IPS DF 4.7 (cell line): ENCODE measurements around the gene BTN3A1.
"Not testable (repeated sequence)": the region's sequence is repeated elsewhere in the genome, so short reads cannot be mapped to it uniquely, and the experiment has no call there.

Experiments
- DNase-seq: peaks from one replicate; pipeline ENCODE4 v3.0.0-alpha.2; 2013; ENCODE audit warnings: low spot score; ENCODE audit errors: extremely low read depth

Gene BTN3A1

DNA sequence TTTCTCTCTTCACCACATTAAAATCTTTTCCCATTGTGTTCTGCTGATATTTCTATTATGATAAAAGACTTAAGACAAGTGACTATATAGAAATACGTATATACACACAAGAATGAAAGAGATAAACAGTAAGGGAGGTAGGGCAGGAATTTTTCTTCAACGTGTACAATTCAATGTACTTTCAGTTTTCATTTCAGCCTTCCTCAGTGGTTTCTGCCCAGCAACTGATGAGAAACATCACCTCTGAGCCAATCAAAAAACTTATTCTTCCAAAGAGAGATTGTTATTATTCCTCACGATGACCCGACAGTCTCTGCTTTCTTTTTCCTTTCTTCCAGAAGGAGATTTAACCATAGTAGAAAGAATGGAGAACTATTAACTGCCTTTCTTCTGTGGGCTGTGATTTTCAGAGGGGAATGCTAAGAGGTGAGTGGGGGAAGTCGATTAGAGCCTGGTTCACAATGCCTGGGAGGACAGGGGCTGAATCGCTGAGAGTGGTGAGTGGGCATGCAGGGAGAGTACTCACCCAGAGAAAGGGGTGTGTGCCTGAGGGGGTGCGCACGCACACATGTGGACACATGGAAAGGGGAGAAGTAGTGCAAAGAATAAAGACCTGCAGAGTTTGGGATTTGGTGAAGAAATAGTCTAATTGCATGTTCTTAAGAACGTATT, at the start of gene BTN3A1:
BTN3A1 (plus strand) TSS at position 289 of the 672 bp plus-strand sequence. CDS start 3,289 bp downstream, outside the sequence.
- DNase-seq = no peak

DNA sequence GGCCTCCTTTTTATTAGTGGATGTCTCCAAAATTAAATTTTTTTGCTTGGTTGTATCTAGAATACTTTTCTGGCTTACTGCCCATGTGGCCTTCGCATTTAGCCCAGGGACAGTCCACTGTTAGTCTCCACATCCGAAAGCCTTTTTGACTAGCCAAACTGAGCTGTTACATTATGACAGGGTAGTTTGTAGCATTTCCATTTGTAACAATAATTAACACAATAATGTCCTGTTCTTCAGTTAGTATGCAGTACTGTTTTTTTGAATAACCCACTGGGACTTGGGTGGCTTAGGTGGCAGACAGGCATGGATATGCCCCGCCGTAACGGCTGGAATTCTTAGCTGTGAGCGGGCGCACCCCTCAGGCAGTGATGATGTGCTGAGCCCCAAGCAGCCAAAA, 49.8 kb upstream of the BTN3A1 start:
- DNase-seq = no peak

DNA sequence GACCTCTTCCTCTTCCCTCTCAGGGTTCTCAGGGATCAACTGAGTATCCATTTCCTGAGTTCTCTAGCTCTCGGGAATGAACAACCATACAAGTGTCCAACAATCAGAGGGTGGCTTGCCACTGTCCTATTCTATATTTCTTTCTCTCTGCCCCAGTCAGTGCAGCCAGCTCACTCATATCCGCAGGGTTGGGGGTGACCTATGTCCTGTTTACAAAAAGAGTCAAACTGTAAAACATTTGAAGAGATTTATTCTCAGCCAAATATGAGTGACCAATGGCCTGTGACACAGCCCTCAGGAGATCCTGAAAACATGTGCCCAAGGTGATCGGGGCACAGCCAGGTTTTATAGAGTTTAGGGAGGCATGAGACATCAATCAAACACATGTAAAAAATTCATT, 47.9 kb upstream of the BTN3A1 start:
- no peak for DNase-seq

DNA sequence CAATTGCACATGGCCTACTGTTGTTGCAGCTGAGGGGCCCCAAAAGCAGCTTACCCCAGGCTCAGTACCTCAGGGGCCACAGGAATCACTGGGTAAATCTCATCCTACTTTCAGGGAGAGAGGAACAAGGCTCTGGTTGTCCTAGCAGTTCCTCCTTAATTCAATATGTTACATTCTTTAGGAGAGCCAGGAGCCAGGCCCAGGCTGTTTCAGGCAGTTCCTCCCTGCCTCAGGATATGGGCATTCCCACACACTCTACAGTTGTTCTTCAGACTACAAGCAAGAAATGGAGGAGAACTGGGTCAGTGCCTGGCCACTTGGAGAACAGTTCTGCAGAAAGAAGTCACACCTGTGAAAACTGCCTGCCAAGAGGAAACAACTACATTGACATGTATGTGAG, 46.7 kb upstream of the BTN3A1 start:
- no peak for DNase-seq

DNA sequence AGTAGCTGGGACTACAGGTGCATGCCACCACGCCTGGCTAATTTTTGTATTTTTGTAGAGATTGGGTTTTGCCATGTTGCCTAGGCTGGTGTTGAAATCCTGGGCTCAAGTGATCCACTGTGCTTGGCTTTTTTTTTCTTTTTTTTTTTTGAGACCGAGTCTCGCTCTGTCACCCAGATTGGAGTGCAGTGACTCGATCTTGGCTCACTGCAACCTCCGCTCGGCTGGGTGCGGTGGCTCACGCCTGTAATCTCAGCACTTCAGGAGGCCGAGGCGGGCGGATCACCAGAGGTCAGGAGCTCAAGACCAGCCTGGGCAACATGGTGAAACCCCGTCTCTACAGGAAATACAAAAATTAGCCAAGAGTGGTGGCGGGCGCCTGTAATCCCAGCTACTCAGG, 44.5 kb upstream of the BTN3A1 start:
- not testable (repeated sequence) for DNase-seq

DNA sequence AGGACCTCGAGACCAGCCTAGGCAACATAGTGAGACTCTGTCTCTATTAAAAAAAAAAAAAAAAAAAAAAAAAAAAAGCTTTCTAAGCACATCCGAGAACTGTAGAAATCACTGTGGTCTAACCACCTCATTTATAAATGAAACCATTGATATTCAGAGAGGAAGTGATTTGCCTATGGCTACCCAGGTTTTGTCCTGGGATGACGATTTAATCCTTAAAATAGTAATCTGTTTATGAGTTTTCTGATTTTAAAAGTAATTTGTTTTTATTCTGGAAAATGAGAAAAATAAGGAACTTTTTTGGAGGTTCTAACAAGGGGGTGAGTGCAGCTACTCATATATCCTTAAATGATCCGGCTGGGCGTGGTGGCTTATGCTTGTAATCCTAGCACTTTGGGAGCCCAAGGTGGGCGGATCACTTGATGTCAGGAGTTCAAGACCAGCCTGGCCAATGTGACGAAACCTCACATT, 43.5 kb upstream of the BTN3A1 start:
- DNase-seq = no peak

DNA sequence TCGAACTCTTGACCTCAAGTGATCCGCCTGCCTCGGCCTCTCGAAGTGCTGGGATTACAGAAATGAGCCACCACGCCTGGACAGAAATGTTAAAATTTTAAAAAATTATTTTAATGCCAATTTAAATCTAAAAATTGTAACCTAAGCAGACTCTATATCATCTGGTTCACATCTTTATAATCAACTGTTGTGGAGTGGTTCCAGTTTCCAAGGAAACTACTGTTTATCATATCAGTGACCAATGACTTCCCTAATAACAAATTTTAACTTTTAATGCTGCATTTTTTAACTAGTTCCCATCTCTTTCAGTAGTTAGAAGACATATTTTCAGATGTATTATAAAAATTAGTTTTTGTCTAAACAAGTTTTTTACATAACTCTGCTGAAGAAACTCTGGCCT, 42.3 kb upstream of the BTN3A1 start:
- no peak for DNase-seq

DNA sequence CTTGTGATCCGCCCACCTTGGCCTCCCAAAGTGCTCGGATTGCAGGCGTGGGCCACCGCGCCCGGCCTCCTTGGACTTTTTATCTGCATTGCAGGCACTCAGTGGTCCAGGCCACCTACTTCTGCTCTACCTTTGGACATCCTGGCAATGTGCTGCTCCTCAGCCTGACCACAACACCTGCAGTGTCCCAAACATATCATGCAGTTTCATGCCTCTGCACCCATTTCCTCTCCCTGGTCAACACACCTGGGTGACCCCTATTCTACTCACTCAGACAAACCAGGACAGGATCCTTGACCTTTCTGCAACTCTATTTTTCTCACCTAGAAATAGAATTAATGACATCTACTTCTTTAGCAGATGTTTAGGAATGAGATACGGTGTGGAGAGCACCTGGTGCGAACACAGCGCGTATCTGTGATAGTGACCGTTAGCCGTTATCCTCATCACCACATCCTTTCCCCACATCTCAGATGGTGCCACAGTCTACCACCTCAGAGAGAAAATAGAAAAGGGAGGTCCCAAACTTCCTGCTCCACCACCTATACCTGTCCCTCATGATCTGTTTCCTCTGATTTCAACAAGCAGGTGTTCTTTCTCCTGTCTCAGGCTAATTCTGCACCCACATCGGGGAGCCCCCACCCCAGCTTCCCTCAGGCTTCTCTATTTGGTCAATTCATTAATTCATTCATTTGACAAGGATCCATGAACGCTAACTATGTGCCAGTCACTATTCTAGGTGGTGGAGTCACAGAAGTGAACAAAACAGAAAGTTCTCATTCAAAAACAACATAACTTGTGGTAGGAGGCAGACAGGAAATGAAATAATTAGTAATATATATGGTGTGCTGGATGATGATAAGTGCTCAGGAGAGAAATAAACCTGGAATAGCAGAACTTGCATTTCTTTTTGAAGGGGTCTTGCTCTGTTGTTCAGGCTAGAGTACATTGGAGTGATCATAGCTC, 41.3 kb upstream of the BTN3A1 start:
- no peak for DNase-seq

DNA sequence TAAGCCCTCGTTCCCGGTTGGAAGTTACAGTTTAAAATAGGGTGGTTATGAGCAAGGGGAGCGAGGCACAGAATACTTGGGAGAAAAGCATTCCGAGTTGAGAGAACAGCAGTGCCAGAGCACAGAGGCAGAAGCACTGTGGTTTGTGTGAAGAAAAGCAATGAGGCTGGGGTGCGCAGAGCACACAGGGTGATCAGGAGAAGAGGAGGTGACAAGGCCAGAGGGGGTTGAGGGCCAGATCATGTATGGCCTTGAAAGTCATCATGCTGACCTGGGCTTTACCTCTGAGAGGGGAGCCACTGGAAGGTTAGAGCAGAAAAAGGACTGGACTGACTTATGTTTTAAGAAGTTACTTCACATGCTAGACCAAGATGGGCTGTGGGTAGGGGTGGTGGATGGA, 40.5 kb upstream of the BTN3A1 start:
- DNase-seq = no peak

DNA sequence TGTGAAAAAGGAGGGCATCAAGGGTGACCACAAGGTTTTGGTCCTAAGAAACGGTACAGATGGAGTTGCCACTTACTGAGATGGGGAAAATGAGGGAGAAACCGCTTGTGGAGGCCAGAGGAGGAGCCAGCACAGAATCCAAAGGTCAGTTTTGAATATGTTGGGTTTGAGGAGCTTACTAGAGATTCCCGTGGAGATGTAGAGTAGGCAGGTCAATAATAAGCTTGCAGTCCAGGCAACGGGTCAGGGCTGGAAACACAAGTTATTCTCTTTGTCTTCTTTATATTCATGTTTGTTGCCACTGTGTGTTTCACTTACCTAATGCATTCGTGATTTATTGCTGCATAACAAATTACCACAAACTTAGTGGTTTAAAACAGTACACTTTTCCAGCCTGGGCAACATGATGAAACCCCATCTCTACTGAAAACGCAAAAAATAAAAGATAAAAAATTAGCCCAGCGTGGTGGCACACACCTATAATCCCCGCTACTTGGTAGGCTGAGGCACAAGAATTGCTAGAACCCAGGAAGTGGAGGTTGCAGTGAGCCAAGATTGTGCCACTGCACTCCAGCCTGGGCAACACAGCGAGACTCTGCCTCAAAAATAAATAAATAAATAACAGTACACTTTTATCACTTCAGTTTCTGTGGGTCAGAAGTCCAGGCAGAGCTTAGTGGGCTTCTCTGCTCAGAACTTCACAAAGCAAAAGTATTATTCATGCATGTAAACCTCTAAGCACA, 39.8 kb upstream of the BTN3A1 start:
- DNase-seq = no peak

DNA sequence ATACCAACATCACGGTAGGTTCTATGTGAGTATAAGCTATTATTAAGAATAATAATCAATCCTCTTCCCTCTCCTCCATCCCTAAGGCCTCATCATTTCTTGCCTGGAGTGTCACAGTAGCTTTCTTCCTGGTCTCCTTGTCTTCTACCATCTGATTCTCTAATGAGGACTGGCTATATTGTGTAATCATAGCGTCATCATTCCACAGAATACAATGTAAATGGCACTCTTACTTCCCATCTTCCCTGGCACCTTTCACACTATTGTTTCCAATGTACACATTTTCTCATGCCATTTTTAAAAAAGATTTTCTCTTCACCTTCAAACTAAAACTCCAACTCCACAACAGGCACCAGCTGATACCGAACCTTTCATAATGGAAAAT, 39.2 kb upstream of the BTN3A1 start:
- no peak for DNase-seq

DNA sequence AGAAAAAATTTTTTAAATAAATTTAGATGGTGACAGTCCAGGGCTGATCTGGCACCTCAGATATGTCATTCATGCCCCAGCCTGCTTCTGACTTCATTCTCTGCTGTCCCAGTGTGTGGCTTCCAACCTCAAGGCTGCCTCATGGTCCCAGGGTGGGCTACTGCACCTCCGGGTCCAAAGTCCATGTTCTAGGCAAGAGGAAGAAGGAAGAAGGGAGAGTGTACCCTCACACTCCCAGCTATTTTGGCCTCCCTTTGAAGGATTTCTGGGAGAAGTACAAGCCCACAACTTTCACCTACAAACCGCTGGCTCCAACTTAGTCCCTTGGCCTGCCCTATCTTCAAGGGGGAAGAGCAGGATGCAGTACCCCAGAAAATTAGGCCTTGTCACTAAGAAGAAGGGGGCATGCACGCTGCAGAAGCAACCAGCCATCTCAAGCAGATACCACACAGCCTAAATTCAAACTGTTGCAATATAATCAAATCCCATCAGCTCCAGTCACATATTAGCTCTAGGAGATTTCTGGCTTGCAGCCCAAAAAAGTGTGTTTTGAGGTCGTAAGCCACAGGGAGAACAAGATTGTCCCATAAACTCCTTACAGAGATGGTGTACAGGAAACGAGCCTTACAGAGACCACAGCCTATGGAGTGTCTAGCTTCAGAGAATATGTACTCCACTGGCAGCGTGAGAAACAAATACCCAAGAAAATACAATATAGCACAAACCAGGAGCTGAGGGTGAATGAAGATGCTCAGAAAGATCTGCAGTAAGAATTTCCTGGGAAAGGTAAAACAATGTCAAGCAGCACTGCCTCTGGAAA, 38.0 kb upstream of the BTN3A1 start:
- no peak for DNase-seq

DNA sequence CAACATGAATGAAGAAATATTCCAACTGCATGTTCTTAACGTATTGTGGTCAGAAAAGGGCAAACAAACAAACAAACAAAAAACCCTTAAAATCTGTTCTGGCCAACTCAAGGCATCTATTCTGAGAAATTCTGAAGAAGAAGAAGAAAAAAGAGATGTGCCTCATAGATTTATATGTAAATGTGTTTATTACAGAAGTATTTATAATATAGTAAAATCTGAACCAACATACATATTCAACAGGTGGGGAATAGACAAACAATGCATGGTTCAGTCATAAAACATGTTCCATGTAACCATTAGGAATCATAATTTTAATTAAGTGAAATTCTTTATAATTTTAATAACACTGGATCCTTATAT, 36.5 kb upstream of the BTN3A1 start:
- no peak for DNase-seq

DNA sequence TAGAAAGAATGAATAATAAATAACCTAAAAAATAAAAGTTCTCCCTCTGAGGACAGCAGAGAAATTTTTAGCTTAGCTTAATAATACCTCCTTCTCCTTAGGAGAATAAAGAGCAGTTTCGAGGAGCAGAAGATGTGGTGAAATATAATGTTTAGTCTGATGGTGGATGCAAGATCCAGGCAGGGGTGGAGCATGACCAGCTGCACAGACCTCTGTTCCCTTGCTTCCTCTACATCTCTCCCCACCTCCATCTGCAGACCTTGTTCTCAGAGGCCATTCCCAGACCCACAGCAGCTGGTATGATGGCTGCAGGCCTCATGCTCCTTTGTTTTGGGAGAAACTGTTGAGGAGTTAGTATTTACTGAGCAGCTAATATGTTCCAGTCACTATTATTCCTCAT, 35.6 kb upstream of the BTN3A1 start:
- DNase-seq = no peak

DNA sequence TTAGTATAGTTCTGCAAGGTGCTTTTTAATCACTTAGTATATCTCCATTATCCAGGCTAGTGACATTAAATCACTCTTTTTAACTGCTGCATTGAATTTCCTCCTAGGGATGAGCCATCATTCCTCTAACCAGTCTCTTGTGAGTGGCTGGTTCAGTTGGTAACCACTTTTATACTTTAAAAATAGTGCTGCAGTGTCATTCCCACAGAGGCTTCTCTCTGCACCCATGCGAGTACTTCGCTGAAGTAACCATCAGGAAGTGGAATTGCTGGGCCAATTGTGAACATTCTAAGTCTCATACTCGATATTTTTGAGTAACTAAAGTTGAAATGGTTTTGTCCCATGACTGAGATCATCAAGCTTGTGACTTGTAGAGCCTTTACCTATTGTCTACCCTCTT, 35.0 kb upstream of the BTN3A1 start:
- no peak for DNase-seq

DNA sequence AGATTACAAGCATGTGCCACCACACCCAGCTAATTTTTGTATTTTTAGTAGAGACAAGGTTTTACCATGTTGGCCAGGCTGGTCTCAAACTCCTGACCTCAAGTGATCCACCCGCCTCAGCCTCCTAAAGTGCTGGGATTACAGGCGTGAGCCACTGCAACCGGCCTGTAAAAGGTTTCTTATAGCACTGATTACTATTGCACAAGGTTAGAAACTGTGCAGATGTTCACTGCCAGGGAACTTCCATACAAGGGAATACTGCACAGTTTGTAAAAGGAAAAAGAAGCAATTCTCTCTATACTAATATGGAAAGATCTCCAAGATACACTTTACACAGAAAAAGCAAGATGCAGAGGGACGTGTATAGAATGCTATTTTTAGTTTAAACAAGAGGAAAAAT, 30.3 kb upstream of the BTN3A1 start:
- not testable (repeated sequence) for DNase-seq

DNA sequence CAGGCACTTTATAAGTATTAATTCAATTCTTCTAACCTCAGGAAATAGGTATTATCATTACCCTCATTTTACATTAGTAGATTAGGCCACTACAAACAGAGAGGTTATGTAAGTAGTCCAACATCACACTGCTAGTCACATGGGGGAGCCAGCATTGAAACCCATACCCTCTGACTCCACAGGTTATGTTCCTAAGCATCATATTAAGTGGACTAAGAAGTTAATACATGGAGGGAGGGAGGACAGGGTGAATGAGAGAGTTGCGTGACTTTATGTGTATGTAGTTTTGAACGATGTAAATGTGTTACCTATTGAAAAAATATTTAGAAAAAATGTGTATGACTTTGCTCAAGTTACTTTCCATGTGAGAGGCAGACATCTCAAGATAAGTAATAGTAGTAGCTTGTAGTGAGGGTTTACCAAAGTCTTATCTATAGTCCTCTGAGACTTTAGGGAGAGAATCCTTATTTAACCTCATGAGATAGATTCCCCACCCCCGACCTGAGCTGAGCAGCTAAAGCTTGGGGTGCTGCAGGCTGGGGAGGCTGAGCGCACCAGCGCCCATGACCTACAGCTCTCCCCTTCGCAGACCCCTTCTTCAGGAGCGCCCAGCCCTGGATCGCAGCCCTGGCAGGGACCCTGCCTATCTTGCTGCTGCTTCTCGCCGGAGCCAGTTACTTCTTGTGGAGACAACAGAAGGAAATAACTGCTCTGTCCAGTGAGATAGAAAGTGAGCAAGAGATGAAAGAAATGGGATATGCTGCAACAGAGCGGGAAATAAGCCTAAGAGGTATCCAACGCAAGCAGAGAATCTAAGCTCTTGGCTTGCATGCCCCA, 29.5 kb upstream of the BTN3A1 start:
- no peak for DNase-seq

DNA sequence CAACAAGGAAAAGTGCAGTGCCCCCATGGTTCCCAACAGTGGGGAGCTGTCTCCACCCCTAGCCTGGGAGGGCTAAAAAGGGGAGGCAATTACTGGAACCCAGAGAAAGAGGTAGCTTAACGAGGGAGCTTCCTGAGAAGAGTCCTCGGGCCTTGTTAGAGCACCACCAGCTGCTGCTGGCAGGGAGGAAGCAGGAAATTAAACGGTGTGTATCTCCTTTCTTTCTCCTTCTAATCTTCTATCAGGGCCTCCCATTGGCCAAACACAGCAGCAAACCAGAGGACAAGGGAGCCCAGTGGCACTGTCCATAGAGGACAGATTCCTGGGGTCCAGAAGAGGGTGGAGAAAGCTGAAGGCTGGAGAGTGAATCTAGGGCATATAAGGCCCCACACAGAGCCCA, 26.8 kb upstream of the BTN3A1 start:
- no peak for DNase-seq

DNA sequence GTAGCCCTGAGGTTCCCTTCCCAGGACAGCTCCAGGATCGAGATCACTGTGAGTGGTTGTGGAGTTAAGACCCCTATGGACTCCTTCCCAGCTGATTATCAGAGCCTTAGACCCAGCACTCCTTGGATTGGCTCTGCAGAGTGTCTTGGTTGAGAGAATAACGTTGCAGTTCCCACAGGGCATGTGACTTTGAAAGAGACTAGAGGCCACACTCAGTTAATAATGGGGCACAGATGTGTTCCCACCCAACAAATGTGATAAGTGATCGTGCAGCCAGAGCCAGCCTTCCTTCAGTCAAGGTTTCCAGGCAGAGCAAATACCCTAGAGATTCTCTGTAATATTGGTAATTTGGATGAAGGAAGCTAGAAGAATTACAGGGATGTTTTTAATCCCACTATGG, 24.4 kb upstream of the BTN3A1 start:
- DNase-seq = no peak

DNA sequence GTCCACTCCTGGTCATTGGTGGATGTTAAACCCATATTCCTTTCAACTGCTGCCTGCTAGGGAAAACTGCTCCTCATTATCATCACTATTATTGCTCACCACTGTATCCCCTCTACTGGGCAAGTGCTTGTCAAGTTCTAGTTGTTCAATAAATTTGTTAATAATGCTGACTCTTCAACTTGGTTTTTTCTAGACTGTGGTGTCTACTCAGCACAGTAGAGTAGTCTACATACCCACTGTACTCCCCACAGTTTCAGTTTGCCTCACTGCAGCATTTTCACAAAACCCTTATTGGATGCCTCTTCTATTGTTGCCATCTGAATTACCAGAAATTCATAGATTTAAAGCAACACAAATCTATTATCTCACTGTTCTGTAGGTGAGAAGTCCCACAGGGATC, 23.9 kb upstream of the BTN3A1 start:
- DNase-seq = not testable (repeated sequence)
